ENCODE results near the gene AMMECR1. TPM values are rescaled to one million over a fixed set of nuclear protein-coding genes. Genes with fewer than 3 reads are reported as not detected.

The AMMECR1 gene
- total and polyA plus RNA-seq, 7 experiments from 2014 or later = 4.4 to 16.7 (median 13.5) TPM

- H3K4me1 Mint-ChIP-seq = peaks cover 0 to 4% (median 2%) of the 10 kb centered on the region in 7 donors
- no peaks in the 10 kb centered on the region for H3K27me3 ChIP-seq (ENCODE audit: control insufficient read depth in 2 of 2, insufficient read depth in 2 of 2, low read length in 2 of 2)
- no peak overlapping the region for H3K27ac ChIP-seq (ENCODE audit: low read depth, low read length)
- peaks cover 0 to 12% (median 0%) of the 10 kb centered on the region in 3 experiments for H3K36me3 ChIP-seq (ENCODE audit: control insufficient read depth in 2 of 3, insufficient read depth in 3 of 3, low read length in 3 of 3)
- H3K4me1 ChIP-seq (ENCODE audit: control insufficient read depth in 2 of 2, insufficient read depth in 2 of 2, low read length in 2 of 2) = no peaks in the 10 kb centered on the region
- peaks cover 0 to 2% (median 0%) of the 10 kb centered on the region in 11 donors for H3K9me3 Mint-ChIP-seq
- H3K4me3 Mint-ChIP-seq = no peak overlapping the region
- H3K27me3 Mint-ChIP-seq = peaks cover 0 to 23% (median 0%) of the 10 kb centered on the region in 5 donors
- POLR2A ChIA-PET = interaction anchor here (0.9 kb wide), 1 partner anchor 101 kb away, joined by 4 read pairs; no protein-coding TSS in a partner anchor
- ATAC-seq = no peak
- H3K27ac Mint-ChIP-seq = no peak overlapping the region
- H3K36me3 Mint-ChIP-seq = no peaks in the 10 kb centered on the region
- DNase-seq = no peak
- intact Hi-C loops (cut with micrococcal nuclease) = no loop called here
- CTCF ChIA-PET = interaction anchor here (0.9 kb wide), 1 partner anchor 26 kb away, joined by 3 read pairs; no protein-coding TSS in a partner anchor
- no peaks in the 10 kb centered on the region for H3K9me3 ChIP-seq (ENCODE audit: control insufficient read depth in 2 of 3, low read length in 3 of 3)
- no peak overlapping the region for H3K4me3 ChIP-seq (ENCODE audit: low read length)
Measured at GRCh38 chrX:110321670-110322069, 3.8 kb upstream of the AMMECR1 start.

GRCh38 chrX:110321081-110321480 is 3.2 kb upstream of the AMMECR1 start:
- intact Hi-C loops (cut with micrococcal nuclease) = no loop called here
- Histone ChIP-seq H3K4me3 (ENCODE audit: low read length) (no peak overlapping the region), H3K4me1 (ENCODE audit: control insufficient read depth in 2 of 2, insufficient read depth in 2 of 2, low read length in 2 of 2) (no peaks in the 10 kb centered on the region), H3K27ac (ENCODE audit: low read depth, low read length) (no peak overlapping the region), H3K36me3 (ENCODE audit: control insufficient read depth in 2 of 3, insufficient read depth in 3 of 3, low read length in 3 of 3) (peaks cover 0 to 12% (median 0%) of the 10 kb centered on the region in 3 experiments), H3K27me3 (ENCODE audit: control insufficient read depth in 2 of 2, insufficient read depth in 2 of 2, low read length in 2 of 2) (no peaks in the 10 kb centered on the region), H3K9me3 (ENCODE audit: control insufficient read depth in 2 of 3, low read length in 3 of 3) (no peaks in the 10 kb centered on the region)
- CTCF ChIA-PET = interaction anchor here (0.9 kb wide), 1 partner anchor 25 kb away, joined by 3 read pairs; no protein-coding TSS in a partner anchor
- H3K4me3 Mint-ChIP-seq = no peak overlapping the region
- peaks cover 0 to 2% (median 0%) of the 10 kb centered on the region in 11 donors for H3K9me3 Mint-ChIP-seq
- DNase-seq (no peak), ATAC-seq (no peak)
- POLR2A ChIA-PET = no interaction called here
- peaks cover 0 to 8% (median 4%) of the 10 kb centered on the region in 7 donors for H3K4me1 Mint-ChIP-seq
- no peaks in the 10 kb centered on the region for H3K36me3 Mint-ChIP-seq
- no peak overlapping the region for H3K27ac Mint-ChIP-seq
- peaks cover 0 to 23% (median 0%) of the 10 kb centered on the region in 5 donors for H3K27me3 Mint-ChIP-seq

- intact Hi-C loops (cut with micrococcal nuclease) = no loop called here
- H3K4me3 Mint-ChIP-seq = no peak overlapping the region
Measured at GRCh38 chrX:110320381-110320987, 2.6 kb upstream of the AMMECR1 start.

GRCh38 chrX:110318664-110318968 is 731 bp upstream of the AMMECR1 start:
- peak overlapping the region; percentile 88 to 94 (median 93) for H3K4me3 Mint-ChIP-seq
- H3K9me3 Mint-ChIP-seq = no peaks in the 10 kb centered on the region
- H3K4me1 Mint-ChIP-seq = peaks cover 5 to 26% (median 20%) of the 10 kb centered on the region in 7 donors
- peak overlapping the region; percentile 87 to 97 (median 94) for H3K27ac Mint-ChIP-seq
- Histone ChIP-seq H3K27me3 (ENCODE audit: control insufficient read depth in 2 of 2, insufficient read depth in 2 of 2, low read length in 2 of 2) (no peaks in the 10 kb centered on the region), H3K4me3 (ENCODE audit: low read length) (peak overlapping the region; percentile 83), H3K9me3 (ENCODE audit: control insufficient read depth in 2 of 3, low read length in 3 of 3) (no peaks in the 10 kb centered on the region), H3K27ac (ENCODE audit: low read depth, low read length) (peak overlapping the region; percentile 92), H3K4me1 (ENCODE audit: control insufficient read depth in 2 of 2, insufficient read depth in 2 of 2, low read length in 2 of 2) (peaks cover 0 to 6% of the 10 kb centered on the region in 2 donors), H3K36me3 (ENCODE audit: control insufficient read depth in 2 of 3, insufficient read depth in 3 of 3, low read length in 3 of 3) (peaks cover 0 to 12% (median 0%) of the 10 kb centered on the region in 3 experiments)
- CTCF ChIA-PET = interaction anchor here (1.6 kb wide), 1 partner anchor 49 kb away, joined by 4 read pairs; no protein-coding TSS in a partner anchor
- ATAC-seq (no peak), DNase-seq (peak in 1 of 9 donors; percentile 32)
- intact Hi-C loops (cut with micrococcal nuclease) = loop anchor here (1.0 to 10.0 kb wide), 13 partner anchors 51 to 1364 kb away; partner anchors contain the start of genes ACSL4 (in 1 of the 2), ALG13 (in 1 of the 2), NXT2 (in 1 of the 2) and TMEM164 (in 1 of the 2)
- POLR2A ChIA-PET = interaction anchor here (0.7 to 3.7 kb wide), 10 partner anchors 9 to 592 kb away, joined by 3 to 29 read pairs (median 4); partner anchors contain the start of gene ACSL4
- H3K27me3 Mint-ChIP-seq = peaks cover 0 to 19% (median 0%) of the 10 kb centered on the region in 5 donors
- peaks cover 0 to under 1% (median 0%) of the 10 kb centered on the region in 5 donors for H3K36me3 Mint-ChIP-seq

More at GRCh38 chrX:110320381-110320987, 2.6 kb upstream of the AMMECR1 start:
- CTCF ChIA-PET = no interaction called here
- ATAC-seq (no peak), DNase-seq (no peak)
- no peaks in the 10 kb centered on the region for H3K36me3 Mint-ChIP-seq
- POLR2A ChIA-PET = no interaction called here
- H3K27ac Mint-ChIP-seq = no peak overlapping the region
- no peak overlapping the region for H3K4me3 ChIP-seq (ENCODE audit: low read length)
- H3K4me1 ChIP-seq (ENCODE audit: control insufficient read depth in 2 of 2, insufficient read depth in 2 of 2, low read length in 2 of 2) = peaks cover 0 to 4% of the 10 kb centered on the region in 2 donors
- H3K9me3 Mint-ChIP-seq = no peaks in the 10 kb centered on the region
- no peaks in the 10 kb centered on the region for H3K9me3 ChIP-seq (ENCODE audit: control insufficient read depth in 2 of 3, low read length in 3 of 3)
- H3K27ac ChIP-seq (ENCODE audit: low read depth, low read length) = no peak overlapping the region
- H3K27me3 ChIP-seq (ENCODE audit: control insufficient read depth in 2 of 2, insufficient read depth in 2 of 2, low read length in 2 of 2) = no peaks in the 10 kb centered on the region
- H3K27me3 Mint-ChIP-seq = peaks cover 0 to 23% (median 0%) of the 10 kb centered on the region in 5 donors
- H3K36me3 ChIP-seq (ENCODE audit: control insufficient read depth in 2 of 3, insufficient read depth in 3 of 3, low read length in 3 of 3) = peaks cover 0 to 12% (median 0%) of the 10 kb centered on the region in 3 experiments
- peaks cover 0 to 10% (median 5%) of the 10 kb centered on the region in 7 donors for H3K4me1 Mint-ChIP-seq

- ChIA-PET POLR2A (interaction anchor here (0.6 to 3.7 kb wide), 17 partner anchors 10 to 591 kb away, joined by 3 to 29 read pairs (median 3); partner anchors contain the start of gene ACSL4), CTCF (interaction anchor here (0.6 to 1.6 kb wide), 4 partner anchors 15 to 119 kb away, joined by 3 to 4 read pairs (median 4); no protein-coding TSS in a partner anchor)
- DNase-seq = peak in 4 of 9 donors; percentile 11 to 31 (median 21)
- peak overlapping the region; percentile 73 to 94 (median 88) for H3K27ac Mint-ChIP-seq
- Histone ChIP-seq H3K9me3 (ENCODE audit: control insufficient read depth in 2 of 3, low read length in 3 of 3) (no peaks in the 10 kb centered on the region), H3K27ac (ENCODE audit: low read depth, low read length) (peak overlapping the region; percentile 86), H3K27me3 (ENCODE audit: control insufficient read depth in 2 of 2, insufficient read depth in 2 of 2, low read length in 2 of 2) (no peaks in the 10 kb centered on the region), H3K4me3 (ENCODE audit: low read length) (peak overlapping the region; percentile 80), H3K4me1 (ENCODE audit: control insufficient read depth in 2 of 2, insufficient read depth in 2 of 2, low read length in 2 of 2) (peaks cover 0 to 6% of the 10 kb centered on the region in 2 donors), H3K36me3 (ENCODE audit: control insufficient read depth in 2 of 3, insufficient read depth in 3 of 3, low read length in 3 of 3) (peaks cover 0 to 12% (median 0%) of the 10 kb centered on the region in 3 experiments)
- H3K4me1 Mint-ChIP-seq = peaks cover 6 to 39% (median 27%) of the 10 kb centered on the region in 7 donors
- no peaks in the 10 kb centered on the region for H3K9me3 Mint-ChIP-seq
- peaks cover 0 to 8% (median 0%) of the 10 kb centered on the region in 5 donors for H3K27me3 Mint-ChIP-seq
- intact Hi-C loops (cut with micrococcal nuclease) = loop anchor here (2.0 to 10.0 kb wide), 6 partner anchors 50 to 1365 kb away; partner anchors contain the start of genes ALG13 (in 1 of the 2), NXT2 (in 1 of the 2) and TMEM164 (in 1 of the 2)
- peak; percentile 16 for ATAC-seq
- peak overlapping the region; percentile 88 to 95 (median 93) for H3K4me3 Mint-ChIP-seq
- peaks cover 0 to 1% (median 0%) of the 10 kb centered on the region in 5 donors for H3K36me3 Mint-ChIP-seq
Measured at GRCh38 chrX:110317061-110317819, 645 bp downstream of the AMMECR1 start.
